Fibroblast of lung (primary cell): Measurements from ENCODE around the gene ZNF653. TPM values are rescaled to one million over a fixed set of nuclear protein-coding genes. Genes with fewer than 3 reads are reported as not detected.

Experiments
- DNase-seq, 2 donors: peaks; one replicate each; pipeline versions ENCODE4 v3.0.0 to v3.0.0-alpha.2; 2010; ENCODE audit warnings: low read depth in 2 of 2
- H2AFZ ChIP-seq: 2 replicates; pipeline ENCODE4 v1.5.1; 2012; ENCODE audit warnings: low read length, control low read depth, inconsistent platforms
- H3K27ac ChIP-seq: 2 replicates; pipeline ENCODE4 v1.5.1; 2011; ENCODE audit warnings: low read length, control low read depth; ENCODE audit not compliant: insufficient read depth
- H3K27me3 ChIP-seq: 2 replicates; pipeline ENCODE4 v1.5.1; 2011; ENCODE audit warnings: mild to moderate bottlenecking, low read length; ENCODE audit not compliant: control insufficient read depth, insufficient read depth
- H3K36me3 ChIP-seq: 2 replicates; pipeline ENCODE4 v1.5.1; 2011; ENCODE audit warnings: low read length; ENCODE audit not compliant: control insufficient read depth, insufficient read depth
- H3K4me1 ChIP-seq: 2 replicates; pipeline ENCODE4 v1.5.1; 2011; ENCODE audit warnings: low read length; ENCODE audit not compliant: control insufficient read depth, insufficient read depth; ENCODE audit errors: extremely low read depth
- H3K4me2 ChIP-seq: 2 replicates; pipeline ENCODE4 v1.5.1; 2011; ENCODE audit warnings: low read length, control low read depth; ENCODE audit not compliant: insufficient read depth; ENCODE audit errors: extremely low read depth
- H3K4me3 ChIP-seq, 4 experiments: fragments of 200-600 bp in 1 of 4; sonication (generic) in 1 of 4; replicated peaks in 1 of 4; 2 replicates each; pipeline ENCODE4 v1.5.1; 2011 to 2016; ENCODE audit warnings: low read length in 4 of 4, low read depth in 3 of 4, mild to moderate bottlenecking in 3 of 4, control low read depth in 2 of 4, inconsistent platforms in 1 of 4, mixed read lengths in 1 of 4; ENCODE audit not compliant: insufficient read depth in 1 of 4; ENCODE audit errors: control extremely low read depth in 1 of 4
- H3K79me2 ChIP-seq: 2 replicates; pipeline ENCODE4 v1.5.1; 2012; ENCODE audit warnings: mild to moderate bottlenecking, low read length, inconsistent platforms; ENCODE audit not compliant: control insufficient read depth, insufficient read depth
- H3K9ac ChIP-seq: 2 replicates; pipeline ENCODE4 v1.5.1; 2011; ENCODE audit warnings: mild to moderate bottlenecking, low read length, control low read depth; ENCODE audit not compliant: insufficient read depth
- H3K9me3 ChIP-seq: 2 replicates; pipeline ENCODE4 v1.5.1; 2012; ENCODE audit warnings: low read depth, low read length; ENCODE audit not compliant: control insufficient read depth, insufficient read depth
- H4K20me1 ChIP-seq: 2 replicates; pipeline ENCODE4 v1.5.1; 2011; ENCODE audit warnings: low read length; ENCODE audit not compliant: control insufficient read depth, insufficient read depth; ENCODE audit errors: extremely low read depth
- CTCF ChIP-seq, 2 donors: IDR thresholded peaks in 1 of 2; conservative IDR thresholded peaks in 1 of 2; 1 replicate in 1 of 2; 2 replicates in 1 of 2; pipeline ENCODE4 v1.5.1; 2011 to 2012; ENCODE audit warnings: low read length in 2 of 2, control low read depth in 1 of 2, inconsistent platforms in 1 of 2, low read depth in 1 of 2, mild to moderate bottlenecking in 1 of 2
- EZH2 ChIP-seq: IDR thresholded peaks from 2 replicates; pipeline ENCODE4 v1.5.1; 2012; ENCODE audit warnings: low read length, control low read depth, mild to moderate bottlenecking; ENCODE audit errors: missing control alignments
- polyA plus RNA-seq, 2 donors: library from polyadenylated mRNA; depleted of rRNA in 1 of 2; stranded (reverse) in 1 of 2; unstranded in 1 of 2; fragments of >200 nt; gene quantifications; 2 replicates each; pipeline ENCODE4 v1.2.1, GENCODE V29; 2011 to 2012; ENCODE audit warnings: missing spikeins in 1 of 2
- total RNA-seq: library from RNA; depleted of rRNA; stranded (reverse); fragments of >200 nt; gene quantifications from 2 replicates; pipeline ENCODE4 v1.2.1, GENCODE V29; 2014

ZNF653 gene
- total and polyA plus RNA-seq, 2 donors (not counting 1 experiment from before 2014, with no cell fraction given) = 3.1 to 3.5 TPM

- Histone ChIP-seq H2AFZ (no peak overlapping the region), H3K4me3 (no peak overlapping the region), H3K27ac (no peak overlapping the region), H3K4me1 (no peaks in the 10 kb centered on the region), H4K20me1 (no peaks in the 10 kb centered on the region), H3K27me3 (no peaks in the 10 kb centered on the region), H3K79me2 (no peaks in the 10 kb centered on the region), H3K9me3 (no peaks in the 10 kb centered on the region), H3K4me2 (no peak overlapping the region), H3K9ac (no peak overlapping the region), H3K36me3 (no peaks in the 10 kb centered on the region)
- TF ChIP-seq CTCF (conservative IDR thresholded peaks at IDR 0.05 in 1 of 2, IDR thresholded peaks at IDR 0.05 in 1 of 2; ENCODE audit: low read depth in 1 of 2, low read length in 2 of 2) = no peak
- no peak for TF ChIP-seq EZH2
- DNase-seq = no peak
Observed at GRCh38 chr19:11465600-11465999, 40.0 kb downstream of the ZNF653 start.

- no peak for DNase-seq
- Histone ChIP-seq H3K36me3 (no peaks in the 10 kb centered on the region), H3K4me3 (no peak overlapping the region), H3K79me2 (no peaks in the 10 kb centered on the region), H3K4me2 (no peak overlapping the region), H3K27ac (no peak overlapping the region), H3K9ac (no peak overlapping the region), H2AFZ (no peak overlapping the region), H3K4me1 (no peaks in the 10 kb centered on the region), H3K9me3 (no peaks in the 10 kb centered on the region), H3K27me3 (no peaks in the 10 kb centered on the region), H4K20me1 (no peaks in the 10 kb centered on the region)
- no peak for TF ChIP-seq EZH2
- no peak for TF ChIP-seq CTCF (conservative IDR thresholded peaks at IDR 0.05 in 1 of 2, IDR thresholded peaks at IDR 0.05 in 1 of 2; ENCODE audit: low read depth in 1 of 2, low read length in 2 of 2)
Observed at GRCh38 chr19:11464333-11465265, 41.0 kb downstream of the ZNF653 start.

- H3K79me2 ChIP-seq = no peaks in the 10 kb centered on the region
- no peak overlapping the region for H2AFZ ChIP-seq
- H3K27me3 ChIP-seq = no peaks in the 10 kb centered on the region
Observed at GRCh38 chr19:11463391-11463790, 42.2 kb downstream of the ZNF653 start.

More at GRCh38 chr19:11463391-11463790, 42.2 kb downstream of the ZNF653 start:
- no peak overlapping the region for H3K27ac ChIP-seq
- H3K9ac ChIP-seq = no peak overlapping the region
- no peak for DNase-seq
- no peaks in the 10 kb centered on the region for H3K36me3 ChIP-seq
- H3K4me3 ChIP-seq = no peak overlapping the region
- no peaks in the 10 kb centered on the region for H3K4me1 ChIP-seq
- H3K9me3 ChIP-seq = no peaks in the 10 kb centered on the region
- H3K4me2 ChIP-seq = no peak overlapping the region
- no peaks in the 10 kb centered on the region for H4K20me1 ChIP-seq
- no peak for TF ChIP-seq CTCF (conservative IDR thresholded peaks at IDR 0.05 in 1 of 2, IDR thresholded peaks at IDR 0.05 in 1 of 2; ENCODE audit: low read depth in 1 of 2, low read length in 2 of 2)
- TF ChIP-seq EZH2 = no peak
